Gastroesophageal sphincter (tissue), 3 donors: ENCODE measurements around the gene BAD.
"Not testable (repeated sequence)": the region's sequence is repeated elsewhere in the genome, so short reads cannot be mapped to it uniquely, and the experiment has no call there.

Experiments
- CTCF ChIP-seq, 4 experiments: fragments of 200-600 bp in 2 of 4; fragments of 450-650 bp in 2 of 4; sonication (generic) in 1 of 4; IDR thresholded peaks; one replicate each; pipeline ENCODE4 v1.5.1; 2017 to 2019; ENCODE audit warnings: antibody characterized with exemption in 4 of 4, mild to moderate bottlenecking in 2 of 4, moderate library complexity in 2 of 4
- EP300 ChIP-seq: sonication (generic); formaldehyde crosslinking; IDR thresholded peaks from one replicate; pipeline ENCODE4 v1.6.1; 2017; ENCODE audit warnings: antibody characterized with exemption, mild to moderate bottlenecking
- POLR2A ChIP-seq, 2 donors: fragments of 450-650 bp; IDR thresholded peaks; one replicate each; pipeline ENCODE4 v1.6.1; 2017; ENCODE audit warnings: antibody characterized with exemption in 2 of 2, mild to moderate bottlenecking in 2 of 2, moderate library complexity in 1 of 2
- POLR2AphosphoS5 ChIP-seq: sonication (generic); formaldehyde crosslinking; IDR thresholded peaks from one replicate; pipeline ENCODE4 v1.6.1; 2017; ENCODE audit warnings: antibody characterized with exemption

GRCh38 chr11:64307795-64308194, 23.3 kb upstream of the BAD start:
- not testable (repeated sequence) for TF ChIP-seq CTCF (IDR thresholded peaks at IDR 0.05); POLR2A (IDR thresholded peaks at IDR 0.05); EP300; POLR2AphosphoS5
